ENCODE results near the gene STT3B. TPM values are rescaled to one million over a fixed set of nuclear protein-coding genes. Genes with fewer than 3 reads are reported as not detected.

The STT3B gene
- total and polyA plus RNA-seq, 2 of the 13 experiments (the other 11 are each of a cell fraction or from before 2014, with no cell fraction given) = 85.0 to 205 TPM

DNA sequence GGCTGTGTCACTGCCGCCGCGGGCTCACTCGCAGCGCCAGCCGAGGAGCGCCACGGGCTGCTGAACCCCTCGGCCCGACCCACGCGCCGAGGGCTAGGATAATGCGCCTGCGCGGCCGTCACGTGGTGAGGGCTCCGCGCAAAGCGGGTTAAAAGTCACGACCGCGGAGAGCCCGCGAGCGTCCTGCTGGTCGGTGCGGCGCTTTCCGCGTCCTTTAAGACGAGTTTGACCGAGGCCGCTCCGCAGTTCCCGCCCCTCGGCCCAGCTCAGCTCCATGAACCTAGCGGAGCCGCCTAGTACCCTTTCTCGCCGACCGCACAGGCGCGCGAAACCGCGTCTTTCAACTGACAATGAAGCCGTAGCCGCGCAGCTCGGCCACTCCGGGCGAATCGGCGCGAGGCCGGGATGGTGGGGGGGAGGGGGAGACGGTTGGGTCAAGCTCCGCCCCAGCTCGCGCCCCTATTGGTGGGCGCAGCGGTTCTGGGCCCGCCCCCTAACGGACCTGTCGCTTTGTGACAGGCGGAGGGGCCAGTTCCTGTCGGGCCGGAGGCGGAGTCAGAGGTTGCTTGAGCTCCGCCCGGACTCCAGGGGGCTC, 636 bp upstream of the STT3B start (continued):
- TF ChIP-seq GFI1 (CRISPR knock-in tag; IDR thresholded peaks at IDR 0.05; ENCODE audit: borderline replicate concordance) = peak; percentile 52; the same call in 1 of the 2 replicates
- TF ChIP-seq ZBTB7B (CRISPR knock-in tag; IDR thresholded peaks at IDR 0.05) = 0 out of 2 replicates have a peak, but pooled peaks have one; percentile 20
- TF ChIP-seq ZNF850 (CRISPR knock-in tag; conservative IDR thresholded peaks at IDR 0.05) = no peak; the same call in 1 of the 2 replicates
- TF ChIP-seq HMG20A (CRISPR knock-in tag; IDR thresholded peaks at IDR 0.05; ENCODE audit: borderline replicate concordance) = no peak
- TF ChIP-seq, protein P1, sequence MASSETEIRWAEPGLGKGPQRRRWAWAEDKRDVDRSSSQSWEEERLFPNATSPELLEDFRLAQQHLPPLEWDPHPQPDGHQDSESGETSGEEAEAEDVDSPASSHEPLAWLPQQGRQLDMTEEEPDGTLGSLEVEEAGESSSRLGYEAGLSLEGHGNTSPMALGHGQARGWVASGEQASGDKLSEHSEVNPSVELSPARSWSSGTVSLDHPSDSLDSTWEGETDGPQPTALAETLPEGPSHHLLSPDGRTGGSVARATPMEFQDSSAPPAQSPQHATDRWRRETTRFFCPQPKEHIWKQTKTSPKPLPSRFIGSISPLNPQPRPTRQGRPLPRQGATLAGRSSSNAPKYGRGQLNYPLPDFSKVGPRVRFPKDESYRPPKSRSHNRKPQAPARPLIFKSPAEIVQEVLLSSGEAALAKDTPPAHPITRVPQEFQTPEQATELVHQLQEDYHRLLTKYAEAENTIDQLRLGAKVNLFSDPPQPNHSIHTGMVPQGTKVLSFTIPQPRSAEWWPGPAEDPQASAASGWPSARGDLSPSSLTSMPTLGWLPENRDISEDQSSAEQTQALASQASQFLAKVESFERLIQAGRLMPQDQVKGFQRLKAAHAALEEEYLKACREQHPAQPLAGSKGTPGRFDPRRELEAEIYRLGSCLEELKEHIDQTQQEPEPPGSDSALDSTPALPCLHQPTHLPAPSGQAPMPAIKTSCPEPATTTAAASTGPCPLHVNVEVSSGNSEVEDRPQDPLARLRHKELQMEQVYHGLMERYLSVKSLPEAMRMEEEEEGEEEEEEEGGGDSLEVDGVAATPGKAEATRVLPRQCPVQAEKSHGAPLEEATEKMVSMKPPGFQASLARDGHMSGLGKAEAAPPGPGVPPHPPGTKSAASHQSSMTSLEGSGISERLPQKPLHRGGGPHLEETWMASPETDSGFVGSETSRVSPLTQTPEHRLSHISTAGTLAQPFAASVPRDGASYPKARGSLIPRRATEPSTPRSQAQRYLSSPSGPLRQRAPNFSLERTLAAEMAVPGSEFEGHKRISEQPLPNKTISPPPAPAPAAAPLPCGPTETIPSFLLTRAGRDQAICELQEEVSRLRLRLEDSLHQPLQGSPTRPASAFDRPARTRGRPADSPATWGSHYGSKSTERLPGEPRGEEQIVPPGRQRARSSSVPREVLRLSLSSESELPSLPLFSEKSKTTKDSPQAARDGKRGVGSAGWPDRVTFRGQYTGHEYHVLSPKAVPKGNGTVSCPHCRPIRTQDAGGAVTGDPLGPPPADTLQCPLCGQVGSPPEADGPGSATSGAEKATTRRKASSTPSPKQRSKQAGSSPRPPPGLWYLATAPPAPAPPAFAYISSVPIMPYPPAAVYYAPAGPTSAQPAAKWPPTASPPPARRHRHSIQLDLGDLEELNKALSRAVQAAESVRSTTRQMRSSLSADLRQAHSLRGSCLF (CRISPR knock-in tag; IDR thresholded peaks at IDR 0.05; ENCODE audit: borderline replicate concordance) = no peak; the same call in 1 of the 2 replicates
- peak; percentile 93; the same call in 1 of the 2 replicates for TF ChIP-seq ZNF350 (CRISPR knock-in tag; IDR thresholded peaks at IDR 0.05; ENCODE audit: borderline replicate concordance, low read depth)
- TF ChIP-seq ZSCAN22 (CRISPR knock-in tag; IDR thresholded peaks at IDR 0.05) = no peak; the same call in 1 of the 2 replicates
- peak; percentile 97 for TF ChIP-seq ZNF337 (CRISPR knock-in tag; IDR thresholded peaks at IDR 0.05; ENCODE audit: borderline replicate concordance, low read depth)
- TF ChIP-seq REPIN1 (CRISPR knock-in tag; IDR thresholded peaks at IDR 0.05; ENCODE audit: borderline replicate concordance, low read depth) = peak; percentile 92
- no peak for TF ChIP-seq SRSF9 (IDR thresholded peaks at IDR 0.05; ENCODE audit: borderline replicate concordance, insufficient read depth, low read depth, low read length, poor library complexity, severe bottlenecking)
- TF ChIP-seq, protein P2, sequence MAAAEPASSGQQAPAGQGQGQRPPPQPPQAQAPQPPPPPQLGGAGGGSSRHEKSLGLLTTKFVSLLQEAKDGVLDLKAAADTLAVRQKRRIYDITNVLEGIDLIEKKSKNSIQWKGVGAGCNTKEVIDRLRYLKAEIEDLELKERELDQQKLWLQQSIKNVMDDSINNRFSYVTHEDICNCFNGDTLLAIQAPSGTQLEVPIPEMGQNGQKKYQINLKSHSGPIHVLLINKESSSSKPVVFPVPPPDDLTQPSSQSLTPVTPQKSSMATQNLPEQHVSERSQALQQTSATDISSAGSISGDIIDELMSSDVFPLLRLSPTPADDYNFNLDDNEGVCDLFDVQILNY (CRISPR knock-in tag; conservative IDR thresholded peaks at IDR 0.05) = no peak
- TF ChIP-seq ZNF713 (CRISPR knock-in tag; IDR thresholded peaks at IDR 0.05) = no peak; the same call in 1 of the 2 replicates
- peak; percentile 28; the same call in 1 of the 2 replicates for TF ChIP-seq RFXANK (CRISPR knock-in tag; IDR thresholded peaks at IDR 0.05)
- TF ChIP-seq NFATC3 (CRISPR knock-in tag; IDR thresholded peaks at IDR 0.05) = peak; percentile 95
- 0 out of 2 replicates have a peak, but pooled peaks have one; percentile 26 for TF ChIP-seq ONECUT2 (CRISPR knock-in tag; IDR thresholded peaks at IDR 0.05)
- no peak; the same call in 1 of the 2 replicates for TF ChIP-seq FOXJ3 (CRISPR knock-in tag; IDR thresholded peaks at IDR 0.05; ENCODE audit: borderline replicate concordance)
- TF ChIP-seq, protein P3, sequence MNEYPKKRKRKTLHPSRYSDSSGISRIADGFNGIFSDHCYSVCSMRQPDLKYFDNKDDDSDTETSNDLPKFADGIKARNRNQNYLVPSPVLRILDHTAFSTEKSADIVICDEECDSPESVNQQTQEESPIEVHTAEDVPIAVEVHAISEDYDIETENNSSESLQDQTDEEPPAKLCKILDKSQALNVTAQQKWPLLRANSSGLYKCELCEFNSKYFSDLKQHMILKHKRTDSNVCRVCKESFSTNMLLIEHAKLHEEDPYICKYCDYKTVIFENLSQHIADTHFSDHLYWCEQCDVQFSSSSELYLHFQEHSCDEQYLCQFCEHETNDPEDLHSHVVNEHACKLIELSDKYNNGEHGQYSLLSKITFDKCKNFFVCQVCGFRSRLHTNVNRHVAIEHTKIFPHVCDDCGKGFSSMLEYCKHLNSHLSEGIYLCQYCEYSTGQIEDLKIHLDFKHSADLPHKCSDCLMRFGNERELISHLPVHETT (CRISPR knock-in tag; conservative IDR thresholded peaks at IDR 0.05) = peak; percentile 76
- TF ChIP-seq TBX2 (CRISPR knock-in tag; IDR thresholded peaks at IDR 0.05; ENCODE audit: borderline replicate concordance) = peak; percentile 92
- TF ChIP-seq, protein P4, sequence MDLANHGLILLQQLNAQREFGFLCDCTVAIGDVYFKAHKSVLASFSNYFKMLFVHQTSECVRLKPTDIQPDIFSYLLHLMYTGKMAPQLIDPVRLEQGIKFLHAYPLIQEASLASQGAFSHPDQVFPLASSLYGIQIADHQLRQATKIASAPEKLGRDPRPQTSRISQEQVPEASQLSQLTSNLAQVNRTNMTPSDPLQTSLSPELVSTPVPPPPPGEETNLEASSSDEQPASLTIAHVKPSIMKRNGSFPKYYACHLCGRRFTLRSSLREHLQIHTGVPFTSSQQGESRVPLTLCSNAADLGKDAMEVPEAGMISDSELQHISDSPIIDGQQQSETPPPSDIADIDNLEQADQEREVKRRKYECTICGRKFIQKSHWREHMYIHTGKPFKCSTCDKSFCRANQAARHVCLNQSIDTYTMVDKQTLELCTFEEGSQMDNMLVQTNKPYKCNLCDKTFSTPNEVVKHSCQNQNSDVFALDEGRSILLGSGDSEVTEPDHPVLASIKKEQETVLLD (CRISPR knock-in tag; IDR thresholded peaks at IDR 0.05; ENCODE audit: low read depth) = peak; percentile 72; the same call in 1 of the 2 replicates
- TF ChIP-seq ZMYM2 (CRISPR knock-in tag; IDR thresholded peaks at IDR 0.05) = peak; percentile 86
- no peak for TF ChIP-seq RBAK (CRISPR knock-in tag; IDR thresholded peaks at IDR 0.05)
